NT2/D1 (cell line): ENCODE data around the gene SORCS1.

Experiments used
- SUZ12 ChIP-seq: IDR thresholded peaks from 2 replicates; pipeline ENCODE4 v1.6.1; 2011; ENCODE audit not compliant: insufficient read length, insufficient read depth; ENCODE audit errors: extremely low read depth
- ZNF274 ChIP-seq: IDR thresholded peaks from 2 replicates; pipeline ENCODE4 v1.6.1; 2011; ENCODE audit warnings: mild to moderate bottlenecking, low read depth, low read length

DNA sequence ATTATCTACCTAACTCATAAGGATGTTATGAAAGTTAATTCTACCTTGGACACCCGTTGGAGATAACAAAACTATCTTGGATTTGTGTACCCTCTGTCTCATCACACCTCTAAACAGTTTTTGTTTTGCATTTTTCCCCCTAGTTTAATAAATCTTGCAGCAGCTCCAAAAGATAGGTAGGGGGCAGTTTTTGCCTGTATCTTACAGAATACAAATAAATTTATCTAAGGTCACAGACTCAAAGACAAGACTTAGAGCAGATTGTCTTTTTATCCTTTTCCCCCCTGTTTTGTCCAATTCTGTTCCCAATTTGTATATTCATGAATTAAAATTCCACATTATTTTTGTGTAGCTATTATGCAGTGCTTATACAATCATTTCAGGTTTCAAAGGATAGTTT is 5.0 kb upstream of the SORCS1 start:
- TF ChIP-seq SUZ12 (no peak), ZNF274 (no peak)
